HCT116 (cell line): ENCODE results near the gene CAMK1D. TPM values are rescaled to one million over a fixed set of nuclear protein-coding genes. Genes with fewer than 3 reads are reported as not detected.

Experiments used
- ATAC-seq: fragments of 200-7000 bp; cut with Tn5 transposase; 2 replicates; pipeline ENCODE4 v1.9.1; 2020; ENCODE audit warnings: mild to moderate bottlenecking, moderate library complexity
- BruUV-seq: library from RNA; stranded (reverse); fragments of 400-500 nt; replicated peaks from 2 replicates; lab custom pipeline; 2021; lab: Mats Ljungman, UMichigan
- CTCF ChIA-PET: fragments of 300-600 bp; sonication (Branson Sonifier 250); formaldehyde crosslinking; loops from one replicate; lab custom pipeline; 2021; ENCODE audit warnings: antibody characterized with exemption; lab: Charles Lee
- POLR2A ChIA-PET: fragments of 300-600, 350-600 bp; sonication (Branson Sonifier 250); formaldehyde crosslinking; loops from one replicate; lab custom pipeline; 2021; ENCODE audit warnings: antibody characterized with exemption; lab: Charles Lee
- RAD21 ChIA-PET, 2 experiments: fragments of 300-600 bp; sonication (Branson Sonifier 250); formaldehyde crosslinking; loops; one replicate each; lab custom pipeline; 2023; ENCODE audit warnings: low total read pairs in 2 of 2; ENCODE audit not compliant: uncharacterized antibody in 2 of 2, unreplicated experiment in 2 of 2, low non-redundant PET in 1 of 2; lab: Charles Lee
- DNase-seq: peaks from one replicate; pipeline ENCODE4 v3.0.0-alpha.2; 2010; ENCODE audit warnings: low read depth, low spot score
- H2AFZ ChIP-seq: fragments of 200-600 bp; shearing (Covaris generic), sonication (generic); 2 replicates; pipeline ENCODE4 v1.6.1; 2017; ENCODE audit warnings: low read depth, mixed run types, mixed read lengths, antibody characterized with exemption, low read length; ENCODE audit not compliant: poor library complexity, severe bottlenecking
- H3K27ac ChIP-seq: 2 replicates; pipeline ENCODE4 v1.5.1; 2012; ENCODE audit warnings: low read depth, low read length
- H3K27me3 ChIP-seq: fragments of 200-600 bp; sonication (generic); 2 replicates; pipeline ENCODE4 v1.6.1; 2016; ENCODE audit warnings: mixed run types, low read length, mixed read lengths; ENCODE audit not compliant: insufficient read depth
- H3K36me3 ChIP-seq, 2 experiments: fragments of 200-500 bp in 1 of 2; fragments of 200-600 bp in 1 of 2; sonication (Bioruptor generic) in 1 of 2; sonication (generic) in 1 of 2; 2 replicates each; pipeline versions ENCODE4 v1.5.1 to v1.6.1; 2014 to 2016; ENCODE audit warnings: low read length in 2 of 2, inconsistent platforms in 1 of 2, mixed read lengths in 1 of 2, mixed run types in 1 of 2; ENCODE audit not compliant: insufficient read depth in 2 of 2, control insufficient read depth in 1 of 2
- H3K4me1 ChIP-seq, 2 experiments: fragments of 200-600 bp in 1 of 2; sonication (generic) in 1 of 2; 2 replicates each; pipeline versions ENCODE4 v1.5.1 to v1.6.1; 2012 to 2017; ENCODE audit warnings: low read length in 2 of 2, inconsistent platforms in 1 of 2, mild to moderate bottlenecking in 1 of 2, mixed read lengths in 1 of 2, mixed run types in 1 of 2, moderate library complexity in 1 of 2; ENCODE audit not compliant: insufficient read depth in 2 of 2, control insufficient read depth in 1 of 2
- H3K4me2 ChIP-seq: fragments of 200-600 bp; sonication (generic); 2 replicates; pipeline ENCODE4 v1.6.1; 2017; ENCODE audit warnings: mixed run types, low read length, mixed read lengths
- H3K4me3 ChIP-seq, 2 experiments: fragments of 200-600 bp in 1 of 2; sonication (generic) in 1 of 2; replicated peaks in 1 of 2; 2 replicates each; pipeline ENCODE4 v1.5.1; 2011 to 2016; ENCODE audit warnings: low read length in 2 of 2, control low read depth in 1 of 2, low read depth in 1 of 2, mild to moderate bottlenecking in 1 of 2, mixed read lengths in 1 of 2, mixed run types in 1 of 2
- H3K79me2 ChIP-seq: fragments of 200-600 bp; sonication (generic); 2 replicates; pipeline ENCODE4 v1.6.1; 2017; ENCODE audit warnings: mild to moderate bottlenecking, mixed run types, low read length, moderate library complexity, mixed read lengths; ENCODE audit not compliant: insufficient read depth
- H3K9ac ChIP-seq: fragments of 200-600 bp; sonication (generic); 2 replicates; pipeline ENCODE4 v1.6.1; 2016; ENCODE audit warnings: low read length, mixed read lengths
- H3K9me2 ChIP-seq: fragments of 200-600 bp; sonication (generic), shearing (Covaris generic); 2 replicates; pipeline ENCODE4 v1.6.1; 2017; ENCODE audit warnings: mixed run types, mild to moderate bottlenecking, moderate library complexity; ENCODE audit not compliant: insufficient read depth
- H3K9me3 ChIP-seq, 2 experiments: fragments of 200-500 bp in 1 of 2; fragments of 200-600 bp in 1 of 2; sonication (Bioruptor generic) in 1 of 2; sonication (generic) in 1 of 2; 2 replicates each; pipeline ENCODE4 v1.6.1; 2014 to 2017; ENCODE audit warnings: low read length in 2 of 2, mixed read lengths in 2 of 2, inconsistent platforms in 1 of 2, low read depth in 1 of 2, mild to moderate bottlenecking in 1 of 2, mixed run types in 1 of 2, moderate library complexity in 1 of 2; ENCODE audit not compliant: control insufficient read depth in 1 of 2, insufficient read depth in 1 of 2
- H4K20me1 ChIP-seq: fragments of 200-600 bp; sonication (generic), shearing (Covaris generic); 2 replicates; pipeline ENCODE4 v1.6.1; 2017; ENCODE audit warnings: mixed run types, mild to moderate bottlenecking, moderate library complexity; ENCODE audit not compliant: insufficient read depth
- CEBPB ChIP-seq: IDR thresholded peaks from 2 replicates; pipeline ENCODE4 v1.6.1; 2012; ENCODE audit warnings: low read depth
- ELF1 ChIP-seq: IDR thresholded peaks from 2 replicates; pipeline ENCODE4 v1.6.1; 2012; ENCODE audit warnings: low read depth, borderline replicate concordance
- EZH2phosphoT487 ChIP-seq: fragments of 200-600 bp; IDR thresholded peaks from 2 replicates; pipeline ENCODE4 v1.6.1; 2018; ENCODE audit warnings: antibody characterized with exemption, borderline replicate concordance
- FOSL1 ChIP-seq: IDR thresholded peaks from 2 replicates; pipeline ENCODE4 v1.6.1; 2012; ENCODE audit warnings: low read depth
- JUND ChIP-seq: IDR thresholded peaks from 2 replicates; pipeline ENCODE4 v1.6.1; 2012
- POLR2A ChIP-seq: IDR thresholded peaks from 2 replicates; pipeline ENCODE4 v1.7.0; 2011; ENCODE audit warnings: borderline replicate concordance; ENCODE audit not compliant: insufficient read depth, insufficient read length; ENCODE audit errors: extremely low read depth
- POLR2AphosphoS5 ChIP-seq: IDR thresholded peaks from 2 replicates; pipeline ENCODE4 v1.6.1; 2011; ENCODE audit warnings: mild to moderate bottlenecking, low read depth, low read length, moderate library complexity
- RAD21 ChIP-seq: IDR thresholded peaks from 2 replicates; pipeline ENCODE4 v1.6.1; 2012; ENCODE audit warnings: low read depth, mild to moderate bottlenecking
- SIN3A ChIP-seq: IDR thresholded peaks from 2 replicates; pipeline ENCODE4 v1.6.1; 2012; ENCODE audit warnings: low read depth
- SP1 ChIP-seq: IDR thresholded peaks from 2 replicates; pipeline ENCODE4 v1.6.1; 2012; ENCODE audit warnings: low read depth
- YY1 ChIP-seq: IDR thresholded peaks from 2 replicates; pipeline ENCODE4 v1.6.1; 2011; ENCODE audit warnings: low read length, low read depth, moderate library complexity, mild to moderate bottlenecking; ENCODE audit not compliant: insufficient replicate concordance; ENCODE audit errors: extremely low read depth
- ZFX ChIP-seq: fragments of 450-650 bp; IDR thresholded peaks from 2 replicates; pipeline ENCODE4 v1.6.1; 2017
- intact Hi-C: fragments of 100-400 bp; cut with micrococcal nuclease; formaldehyde crosslinking; loops from 2 replicates; pipeline ENCODE4 v1.10.0; 2022
- total RNA-seq: library from RNA; stranded (reverse); gene quantifications from one replicate; pipeline ENCODE4 v1.2.1, GENCODE V29; 2021; ENCODE audit not compliant: unreplicated experiment
- TF ChIP-seq, protein P1 (sequence below): IDR thresholded peaks from 2 replicates; pipeline ENCODE4 v1.6.1; 2012

The CAMK1D gene
- total RNA-seq, 1 experiment from 2014 or later: 9.6 TPM

DNA sequence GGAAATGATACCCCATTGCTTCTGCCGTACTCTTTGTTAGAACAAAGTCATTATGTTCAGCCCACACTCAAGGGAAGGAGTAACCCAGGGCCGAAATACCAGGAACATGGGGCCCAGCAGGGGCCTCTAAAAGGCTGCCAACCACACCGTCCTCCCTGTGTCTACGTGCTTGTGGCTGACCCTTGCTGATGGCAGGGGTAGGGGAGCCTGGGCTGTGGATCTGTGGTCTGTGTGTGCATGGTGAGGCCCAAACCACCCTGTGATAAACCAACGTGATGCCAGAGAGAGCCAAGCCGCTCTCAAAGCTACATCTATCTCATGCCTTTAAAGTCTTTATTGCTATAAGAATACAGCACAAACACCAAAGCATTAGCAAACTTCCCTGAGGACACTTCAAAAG is 493.0 kb downstream of the CAMK1D start:
- DNase-seq: no peak
- RAD21 ChIA-PET: no interaction called here

DNA sequence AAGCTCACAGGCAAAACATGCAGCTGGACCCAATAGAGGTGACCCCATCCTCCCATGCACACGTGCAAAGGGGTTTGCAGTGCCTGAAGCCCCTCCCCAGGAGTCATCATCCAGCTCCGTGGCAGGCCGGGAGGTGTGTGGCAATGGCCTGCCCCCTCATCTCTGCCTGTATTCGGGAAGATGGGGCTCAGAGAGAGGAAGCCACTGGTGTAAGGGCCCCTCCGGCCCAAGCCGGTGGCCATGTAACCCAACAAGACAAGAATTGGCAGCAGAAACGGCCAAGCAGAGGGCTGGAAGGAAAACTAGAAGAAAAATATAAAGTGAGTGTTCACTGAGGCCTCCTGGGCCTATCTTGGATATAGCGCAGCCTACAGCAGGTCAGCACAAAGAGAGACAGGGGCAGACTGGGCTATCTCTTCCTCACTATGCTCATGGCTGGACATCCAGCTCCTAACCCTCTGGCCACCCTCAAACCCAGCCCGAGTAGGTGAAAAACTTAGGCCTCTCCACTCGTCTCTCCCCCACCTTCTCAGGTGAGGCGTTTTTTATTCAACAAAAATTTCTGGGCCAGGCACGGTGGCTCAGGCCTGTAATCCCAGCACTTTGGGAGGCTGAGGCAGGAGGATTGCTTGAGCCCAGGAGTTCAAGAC is 494.1 kb downstream of the CAMK1D start:
- Histone ChIP-seq H3K79me2 (no peaks in the 10 kb centered on the region), H2AFZ (no peak overlapping the region), H3K4me2 (no peak overlapping the region), H3K27me3 (no peaks in the 10 kb centered on the region), H3K4me3 (no peak overlapping the region), H3K36me3 (no peaks in the 10 kb centered on the region), H3K9ac (no peak overlapping the region), H3K4me1 (peaks cover 3 to 21% of the 10 kb centered on the region in 2 experiments; a peak in 3 of 4 replicates), H3K9me3 (no peaks in the 10 kb centered on the region), H3K27ac (no peak overlapping the region), H4K20me1 (no peaks in the 10 kb centered on the region), H3K9me2 (no peaks in the 10 kb centered on the region)
- ATAC-seq (no peak), DNase-seq (no peak)
- intact Hi-C loops: no loop called here
- ChIA-PET RAD21 (no interaction called here), CTCF (interaction anchor here (0.8 kb wide), 1 partner anchor 61 kb away, joined by 3 read pairs; no protein-coding TSS in a partner anchor), POLR2A (no interaction called here)
- BruUV-seq: no TSS peak
- TF ChIP-seq RAD21 (no peak), FOSL1 (no peak)

More for the DNA sequence above, 493.0 kb downstream of the CAMK1D start:
- H3K4me3 ChIP-seq: no peak overlapping the region
- H3K9me2 ChIP-seq: no peaks in the 10 kb centered on the region
- no peak overlapping the region for H3K27ac ChIP-seq
- POLR2A ChIA-PET: no interaction called here
- no peak overlapping the region for H3K9ac ChIP-seq
- BruUV-seq: no TSS peak
- H3K36me3 ChIP-seq: no peaks in the 10 kb centered on the region
- H3K27me3 ChIP-seq: no peaks in the 10 kb centered on the region
- CTCF ChIA-PET: interaction anchor here (0.8 to 1.5 kb wide), 2 partner anchors 14 to 60 kb away, joined by 3 read pairs; no protein-coding TSS in a partner anchor
- intact Hi-C loops: no loop called here
- H3K79me2 ChIP-seq: no peaks in the 10 kb centered on the region
- TF ChIP-seq EZH2phosphoT487 (no peak), ELF1 (no peak), SIN3A (no peak), JUND (no peak), ZFX (no peak), SP1 (no peak), POLR2AphosphoS5 (no peak), YY1 (no peak), POLR2A (no peak), CEBPB (no peak)
- TF ChIP-seq, protein P1, sequence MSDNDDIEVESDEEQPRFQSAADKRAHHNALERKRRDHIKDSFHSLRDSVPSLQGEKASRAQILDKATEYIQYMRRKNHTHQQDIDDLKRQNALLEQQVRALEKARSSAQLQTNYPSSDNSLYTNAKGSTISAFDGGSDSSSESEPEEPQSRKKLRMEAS: no peak
- no peaks in the 10 kb centered on the region for H3K9me3 ChIP-seq
- H2AFZ ChIP-seq: no peak overlapping the region
- no peak for ATAC-seq
- H4K20me1 ChIP-seq: no peaks in the 10 kb centered on the region
- H3K4me2 ChIP-seq: no peak overlapping the region
- H3K4me1 ChIP-seq: peaks cover 3 to 15% of the 10 kb centered on the region in 2 experiments; a peak in 3 of 4 replicates
